ENCODE measurements around the gene ABHD17C. TPM values are rescaled to one million over a fixed set of nuclear protein-coding genes. Genes with fewer than 3 reads are reported as not detected.

Gene ABHD17C
- total RNA-seq, 1 experiment from 2014 or later = 16.3 TPM

- no peak overlapping the region for H3K4me3 ChIP-seq (ENCODE audit: low read depth in 2 of 2, low read length in 2 of 2)
- no peak overlapping the region for H3K27ac ChIP-seq (ENCODE audit: low read length)
- ATAC-seq (no peak), DNase-seq (ENCODE audit: low read depth, low spot score) (no peak)
- peaks cover 6% of the 10 kb centered on the region for H3K27me3 ChIP-seq (ENCODE audit: control insufficient read depth, insufficient read depth, low read length)
- intact Hi-C loops (cut with micrococcal nuclease; ENCODE audit: unreplicated experiment) = no loop called here
- in situ Hi-C loops (cut with HindIII; ENCODE audit: low pct_unique_long_range_greater_than_20kb, low sequenced_read_pairs) = no loop called here
- ChIA-PET CTCF (no interaction called here), POLR2A (no interaction called here)
- TF ChIP-seq SIN3A (IDR thresholded peaks at IDR 0.05; ENCODE audit: borderline replicate concordance, insufficient read depth, low read depth, low read length) (no peak), POLR2AphosphoS5 (IDR thresholded peaks at IDR 0.05; ENCODE audit: low read depth, low read length) (no peak), REST (IDR thresholded peaks at IDR 0.05; ENCODE audit: insufficient read depth in 1 of 2, low read depth in 2 of 2, low read length in 1 of 2) (no peak), TCF7L2 (IDR thresholded peaks at IDR 0.05; ENCODE audit: low read depth, low read length) (no peak), CTCF (IDR thresholded peaks at IDR 0.05) (no peak)
- no peaks in the 10 kb centered on the region for H3K36me3 ChIP-seq (ENCODE audit: control insufficient read depth, insufficient read depth, low read length)
- no TSS peak for BruUV-seq (replicated peaks)
- no peaks in the 10 kb centered on the region for H3K9me3 ChIP-seq (ENCODE audit: control insufficient read depth, insufficient read depth, low read depth, low read length)
- H3K4me1 ChIP-seq (ENCODE audit: control insufficient read depth, insufficient read depth, low read length) = peaks cover 6% of the 10 kb centered on the region; the same call in 1 of the 2 replicates
These were observed 79.4 kb downstream of the ABHD17C start for GRCh38 chr15:80774486-80774885.

GRCh38 chr15:80775338-80775737 is 80.2 kb downstream of the ABHD17C start:
- H3K4me3 ChIP-seq (ENCODE audit: low read depth in 2 of 2, low read length in 2 of 2) = no peak overlapping the region
- in situ Hi-C loops (cut with HindIII; ENCODE audit: low pct_unique_long_range_greater_than_20kb, low sequenced_read_pairs) = no loop called here
- POLR2A ChIA-PET = interaction anchor here (0.6 to 1.0 kb wide), 2 partner anchors 47 to 175 kb away, joined by 3 to 5 read pairs; no protein-coding TSS in a partner anchor

More at GRCh38 chr15:80775338-80775737, 80.2 kb downstream of the ABHD17C start:
- CTCF ChIA-PET = interaction anchor here (0.7 to 1.4 kb wide), 2 partner anchors 10 to 115 kb away, joined by 3 to 4 read pairs; no protein-coding TSS in a partner anchor
- intact Hi-C loops (cut with micrococcal nuclease; ENCODE audit: unreplicated experiment) = no loop called here
- H3K36me3 ChIP-seq (ENCODE audit: control insufficient read depth, insufficient read depth, low read length) = no peaks in the 10 kb centered on the region
- H3K9me3 ChIP-seq (ENCODE audit: control insufficient read depth, insufficient read depth, low read depth, low read length) = no peaks in the 10 kb centered on the region
- no peak overlapping the region for H3K27ac ChIP-seq (ENCODE audit: low read length)
- peaks cover 12% of the 10 kb centered on the region for H3K27me3 ChIP-seq (ENCODE audit: control insufficient read depth, insufficient read depth, low read length)
- peaks cover 6% of the 10 kb centered on the region; the same call in 1 of the 2 replicates for H3K4me1 ChIP-seq (ENCODE audit: control insufficient read depth, insufficient read depth, low read length)
- ATAC-seq = no peak
- no peak for TF ChIP-seq SIN3A (IDR thresholded peaks at IDR 0.05; ENCODE audit: borderline replicate concordance, insufficient read depth, low read depth, low read length)
- no peak for TF ChIP-seq REST (IDR thresholded peaks at IDR 0.05; ENCODE audit: insufficient read depth in 1 of 2, low read depth in 2 of 2, low read length in 1 of 2)
- no peak for TF ChIP-seq TCF7L2 (IDR thresholded peaks at IDR 0.05; ENCODE audit: low read depth, low read length)
- TF ChIP-seq CTCF (IDR thresholded peaks at IDR 0.05) = no peak
- no peak for TF ChIP-seq POLR2AphosphoS5 (IDR thresholded peaks at IDR 0.05; ENCODE audit: low read depth, low read length)
- no TSS peak for BruUV-seq (replicated peaks)
- DNase-seq (ENCODE audit: low read depth, low spot score) = no peak
